ENCODE measurements around the gene NRXN3. TPM values are rescaled to one million over a fixed set of nuclear protein-coding genes. Genes with fewer than 3 reads are reported as not detected.
A peak's percentile ranks its signal among the peaks of the same experiment; 100 is the strongest.

NRXN3 gene
- total RNA-seq, 1 donor from 2014 or later: 35.6 TPM

- DNase-seq: no peak
Observed at GRCh38 chr14:79251278-79251677, 1081.1 kb downstream of the NRXN3 start.

- DNase-seq: no peak
Observed at GRCh38 chr14:79253576-79253975, 1083.4 kb downstream of the NRXN3 start.

- DNase-seq: no peak
Observed at GRCh38 chr14:79254069-79254775, 1084.0 kb downstream of the NRXN3 start.

- no peak for DNase-seq
Observed at GRCh38 chr14:79256380-79256779, 1086.2 kb downstream of the NRXN3 start.

DNA sequence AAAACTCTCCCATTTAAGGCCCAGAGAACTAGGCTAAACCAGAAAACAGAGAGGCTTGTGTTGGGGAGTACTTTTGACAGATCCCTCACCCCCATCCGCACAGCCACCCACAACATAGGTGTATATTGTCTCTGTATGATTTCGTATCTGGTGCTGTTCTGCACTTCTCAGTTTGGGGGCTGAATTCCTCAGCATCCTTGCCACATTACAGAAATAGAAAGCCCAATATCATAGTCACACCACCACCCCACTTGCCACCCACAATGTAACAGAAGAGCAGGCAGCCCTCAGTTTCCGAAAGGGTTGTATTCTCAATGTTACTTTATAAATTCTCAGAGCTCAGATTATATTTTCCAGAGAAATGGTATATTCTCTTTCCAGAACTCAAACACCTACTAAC is 1090.2 kb downstream of the NRXN3 start:
- DNase-seq: no peak

- no peak for DNase-seq
Observed at GRCh38 chr14:79265366-79265946, 1095.3 kb downstream of the NRXN3 start.

DNA sequence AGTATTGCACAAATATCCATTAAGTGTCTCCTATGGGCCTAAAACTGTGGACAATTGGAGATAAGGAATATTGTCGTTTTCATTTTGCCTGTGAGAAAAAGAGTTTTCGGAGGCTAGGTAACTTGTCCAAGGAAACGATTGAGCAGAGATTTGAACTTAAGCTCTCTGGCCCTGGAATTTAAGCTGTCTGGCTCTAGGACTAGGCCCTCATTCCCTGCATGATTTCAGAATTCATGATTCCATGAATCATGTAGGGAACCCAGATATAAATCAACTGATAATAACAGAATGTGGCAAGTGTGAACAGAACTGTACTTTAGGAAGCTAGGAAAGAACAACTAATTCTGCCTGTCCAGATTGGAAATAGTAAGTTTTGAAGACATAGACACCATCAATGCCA is 1100.2 kb downstream of the NRXN3 start:
- DNase-seq: no peak

DNA sequence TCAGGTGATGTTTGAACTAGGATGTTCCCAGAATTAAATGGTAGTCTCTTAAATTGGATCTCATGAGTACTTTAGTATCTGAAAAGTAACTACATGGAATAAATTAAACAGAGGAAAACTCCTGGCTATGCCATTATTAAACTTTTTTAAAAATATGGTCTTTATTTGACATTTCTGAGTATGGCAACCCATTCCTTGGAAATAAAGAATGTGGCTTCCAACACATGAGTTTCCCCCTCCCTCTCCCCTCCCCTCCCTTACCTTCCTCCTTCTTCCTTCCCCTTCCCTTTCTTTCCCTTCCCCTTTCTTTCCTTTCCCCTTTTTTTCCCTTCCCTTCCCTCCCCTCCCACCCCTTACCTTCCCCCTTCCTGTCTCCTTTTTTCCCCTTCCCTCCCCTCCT is 1100.9 kb downstream of the NRXN3 start:
- no peak for DNase-seq

DNA sequence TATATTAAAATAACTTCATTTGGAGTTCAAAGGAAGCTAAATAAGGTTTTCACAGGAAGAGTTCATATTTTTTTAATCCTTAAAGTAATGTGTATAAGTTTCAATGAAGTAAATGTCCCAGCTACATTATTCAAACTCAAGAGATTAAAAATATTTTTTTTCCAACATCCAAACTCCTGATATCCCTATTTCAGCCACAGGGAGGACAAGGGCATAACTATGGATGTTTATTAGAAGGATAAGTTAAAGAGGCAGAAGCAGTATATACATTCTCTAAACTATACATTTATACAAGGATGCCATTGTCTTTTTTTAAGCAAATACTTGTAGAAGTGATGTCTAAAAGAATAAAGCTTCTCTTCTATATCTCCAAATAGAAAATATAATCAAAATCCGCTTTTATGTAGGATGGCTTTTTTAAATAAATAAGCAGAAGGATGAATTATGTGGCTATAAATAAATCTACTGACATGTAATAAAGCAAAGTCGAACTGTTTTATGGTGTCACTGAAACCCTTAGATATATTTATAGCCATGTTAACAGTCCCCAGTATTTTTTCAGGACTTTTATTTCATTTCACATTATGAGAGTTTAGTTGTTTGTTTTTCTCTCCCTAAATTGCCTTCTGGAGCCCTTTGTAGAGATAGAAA is 1104.6 kb downstream of the NRXN3 start:
- no peak for DNase-seq

GRCh38 chr14:79275292-79275655 is 1105.1 kb downstream of the NRXN3 start:
- DNase-seq: no peak

DNA sequence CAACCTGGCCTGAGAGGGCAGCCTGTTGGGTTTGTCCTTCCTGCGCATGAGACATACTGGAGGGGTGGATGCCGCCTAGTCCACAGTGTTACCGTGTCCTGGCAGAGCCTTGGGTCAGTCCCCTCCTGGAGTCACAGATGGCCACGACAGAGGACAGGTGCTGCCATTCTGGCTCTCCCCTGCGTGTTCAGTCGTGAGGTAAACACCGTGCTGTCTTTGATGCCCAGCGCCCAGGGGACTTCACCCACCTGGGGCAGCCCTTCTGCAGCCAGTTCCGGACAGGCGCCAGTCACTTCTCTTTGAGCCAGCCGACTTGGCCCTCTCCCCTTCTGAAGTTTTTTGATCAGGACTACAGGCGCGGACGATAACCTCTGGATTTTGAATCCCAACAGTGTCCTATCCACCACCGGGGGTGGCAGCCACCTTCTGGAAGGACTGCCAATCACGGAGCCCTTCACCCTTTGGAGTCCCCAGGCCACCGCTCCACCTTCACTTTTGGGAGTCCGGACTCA is 1108.2 kb downstream of the NRXN3 start:
- no peak for DNase-seq

GRCh38 chr14:79278798-79279644 is 1108.8 kb downstream of the NRXN3 start:
- peak; percentile 72 for DNase-seq

- DNase-seq: no peak
Observed at GRCh38 chr14:79279645-79280597, 1109.7 kb downstream of the NRXN3 start.

GRCh38 chr14:79281244-79282152 is 1111.3 kb downstream of the NRXN3 start:
- DNase-seq: no peak

- DNase-seq: no peak
Observed at GRCh38 chr14:79284621-79285020, 1114.4 kb downstream of the NRXN3 start.

- DNase-seq: no peak
Observed at GRCh38 chr14:79285263-79285662, 1115.1 kb downstream of the NRXN3 start.

- no peak for DNase-seq
Observed at GRCh38 chr14:79287976-79288375, 1117.8 kb downstream of the NRXN3 start.

- no peak for DNase-seq
Observed at GRCh38 chr14:79293482-79294177, 1123.5 kb downstream of the NRXN3 start.

GRCh38 chr14:79294499-79294898 is 1124.3 kb downstream of the NRXN3 start:
- no peak for DNase-seq

DNA sequence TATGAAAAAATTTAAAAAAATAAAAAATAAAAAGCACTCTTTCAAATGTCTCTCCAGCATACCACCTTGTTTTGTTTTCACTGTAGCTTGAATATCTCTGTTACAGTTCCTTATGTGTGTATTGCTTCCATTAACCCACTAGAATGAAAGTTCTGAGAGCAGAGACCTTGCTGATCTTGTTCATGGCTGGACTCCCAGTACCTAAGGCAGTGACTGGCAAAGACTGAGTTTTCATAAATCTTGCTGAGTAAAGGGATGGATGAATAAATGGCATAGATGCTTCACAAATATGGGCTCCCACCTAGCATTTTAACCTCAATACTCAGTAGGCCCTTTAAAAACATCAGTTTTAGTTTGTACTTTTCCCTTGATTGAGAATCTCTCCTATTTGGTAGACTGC is 1125.2 kb downstream of the NRXN3 start:
- no peak for DNase-seq
